Natural killer cell (primary cell): Measurements from ENCODE around the gene GBA2. TPM values are rescaled to one million over a fixed set of nuclear protein-coding genes. Genes with fewer than 3 reads are reported as not detected.

ENCODE experiments used
- ATAC-seq, 3 donors: fragments of 150-1000 bp in 2 of 3; fragments of 200-7000 bp in 1 of 3; cut with Tn5 transposase; 1 replicate in 1 of 3; 2 replicates in 2 of 3; pipeline ENCODE4 v1.10.0; 2021; ENCODE audit warnings: mild to moderate bottlenecking in 2 of 3, moderate library complexity in 2 of 3
- DNase-seq, 2 donors: peaks; one replicate each; pipeline versions ENCODE4 v3.0.0 to v3.0.0-alpha.2; 2013 to 2021; ENCODE audit warnings: mixed read lengths in 1 of 2
- H3K27ac ChIP-seq: one replicate; pipeline ENCODE4 v1.5.1; 2013; ENCODE audit warnings: mild to moderate bottlenecking, low read length
- H3K27me3 ChIP-seq: one replicate; pipeline ENCODE4 v1.6.1; 2013; ENCODE audit warnings: low read length; ENCODE audit not compliant: control insufficient read depth, insufficient read depth
- H3K36me3 ChIP-seq: one replicate; pipeline ENCODE4 v1.6.1; 2013; ENCODE audit warnings: low read length; ENCODE audit not compliant: control insufficient read depth, insufficient read depth
- H3K4me1 ChIP-seq: one replicate; pipeline ENCODE4 v1.6.1; 2013; ENCODE audit warnings: low read length; ENCODE audit not compliant: control insufficient read depth, insufficient read depth
- H3K4me3 ChIP-seq: one replicate; pipeline ENCODE4 v1.5.1; 2013; ENCODE audit warnings: low read length
- H3K9me3 ChIP-seq: one replicate; pipeline ENCODE4 v1.6.1; 2013; ENCODE audit warnings: low read length; ENCODE audit not compliant: control insufficient read depth, insufficient read depth
- H3K27ac Mint-ChIP-seq, 2 donors: one replicate each; pipeline ENCODE4 v1.8.0; 2022; ENCODE audit warnings: mild to moderate bottlenecking in 2 of 2, mixed read lengths in 2 of 2, moderate library complexity in 1 of 2
- H3K27me3 Mint-ChIP-seq, 2 donors: one replicate each; pipeline ENCODE4 v1.8.0; 2022; ENCODE audit warnings: low read depth in 2 of 2, mixed read lengths in 2 of 2
- H3K36me3 Mint-ChIP-seq: one replicate; pipeline ENCODE4 v1.8.0; 2022; ENCODE audit warnings: mixed read lengths
- H3K4me1 Mint-ChIP-seq, 2 donors: one replicate each; pipeline ENCODE4 v1.8.0; 2022; ENCODE audit warnings: mixed read lengths in 2 of 2
- H3K4me3 Mint-ChIP-seq: one replicate; pipeline ENCODE4 v1.8.0; 2022; ENCODE audit warnings: mild to moderate bottlenecking, moderate library complexity, mixed read lengths
- H3K9me3 Mint-ChIP-seq, 2 donors: one replicate each; pipeline ENCODE4 v1.8.0; 2022; ENCODE audit warnings: mixed read lengths in 2 of 2
- WGBS: methylation state at CpG from one replicate; pipeline ENCODE4 v1.1.7; 2013; ENCODE audit warnings: missing lambda C conversion rate; ENCODE audit not compliant: insufficient coverage; 5-methylcytosine and 5-hydroxymethylcytosine counted together
- intact Hi-C: fragments of 100-400 bp; cut with micrococcal nuclease; formaldehyde crosslinking; loops from one replicate; pipeline ENCODE4 v1.14.2; 2022
- total RNA-seq, 4 donors: library from RNA; stranded (reverse); fragments of 120-200 nt in 1 of 4; gene quantifications; one replicate each; pipeline versions ENCODE4 v1.2.3 to v1.2.4, GENCODE V29; 2013 to 2022
- TF ChIP-seq, protein P1 (sequence below): fragments of 200-600 bp; IDR thresholded peaks from one replicate; pipeline ENCODE4 v1.8.0; 2022; ENCODE audit warnings: antibody characterized with exemption

The GBA2 gene
- total RNA-seq, 3 donors from 2014 or later (not counting 1 experiment from before 2014, with no cell fraction given) = 76.4 to 118 (median 101) TPM

GRCh38 chr9:35749515-35750255 is 657 bp upstream of the GBA2 start:
- H3K4me1 ChIP-seq = peaks cover 34% of the 10 kb centered on the region
- DNase-seq = peak in 1 of 2 donors; percentile 69
- intact Hi-C loops = loop anchor here (1.0 to 5.0 kb wide), 2 partner anchors 17 to 147 kb away; partner anchors contain the start of genes CREB3 and TLN1
- H3K36me3 Mint-ChIP-seq = no peaks in the 10 kb centered on the region
- TF ChIP-seq, protein P1, sequence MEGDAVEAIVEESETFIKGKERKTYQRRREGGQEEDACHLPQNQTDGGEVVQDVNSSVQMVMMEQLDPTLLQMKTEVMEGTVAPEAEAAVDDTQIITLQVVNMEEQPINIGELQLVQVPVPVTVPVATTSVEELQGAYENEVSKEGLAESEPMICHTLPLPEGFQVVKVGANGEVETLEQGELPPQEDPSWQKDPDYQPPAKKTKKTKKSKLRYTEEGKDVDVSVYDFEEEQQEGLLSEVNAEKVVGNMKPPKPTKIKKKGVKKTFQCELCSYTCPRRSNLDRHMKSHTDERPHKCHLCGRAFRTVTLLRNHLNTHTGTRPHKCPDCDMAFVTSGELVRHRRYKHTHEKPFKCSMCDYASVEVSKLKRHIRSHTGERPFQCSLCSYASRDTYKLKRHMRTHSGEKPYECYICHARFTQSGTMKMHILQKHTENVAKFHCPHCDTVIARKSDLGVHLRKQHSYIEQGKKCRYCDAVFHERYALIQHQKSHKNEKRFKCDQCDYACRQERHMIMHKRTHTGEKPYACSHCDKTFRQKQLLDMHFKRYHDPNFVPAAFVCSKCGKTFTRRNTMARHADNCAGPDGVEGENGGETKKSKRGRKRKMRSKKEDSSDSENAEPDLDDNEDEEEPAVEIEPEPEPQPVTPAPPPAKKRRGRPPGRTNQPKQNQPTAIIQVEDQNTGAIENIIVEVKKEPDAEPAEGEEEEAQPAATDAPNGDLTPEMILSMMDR = no peak
- H3K9me3 Mint-ChIP-seq = no peaks in the 10 kb centered on the region
- H3K27me3 ChIP-seq = no peaks in the 10 kb centered on the region
- peaks cover 40 to 50% of the 10 kb centered on the region in 2 donors for H3K4me1 Mint-ChIP-seq
- no peaks in the 10 kb centered on the region for H3K27me3 Mint-ChIP-seq
- peaks cover 36% of the 10 kb centered on the region for H3K36me3 ChIP-seq
- H3K4me3 Mint-ChIP-seq = peak overlapping the region; percentile 92
- no peaks in the 10 kb centered on the region for H3K9me3 ChIP-seq
- peak; percentile 27 to 48 (median 33) for ATAC-seq
- 7% methylated on average over 18 of the region's 19 CpGs for WGBS
- peak overlapping the region; percentile 90 to 92 for H3K27ac Mint-ChIP-seq
- H3K27ac ChIP-seq = peak overlapping the region; percentile 79
- peak overlapping the region; percentile 87 for H3K4me3 ChIP-seq

DNA sequence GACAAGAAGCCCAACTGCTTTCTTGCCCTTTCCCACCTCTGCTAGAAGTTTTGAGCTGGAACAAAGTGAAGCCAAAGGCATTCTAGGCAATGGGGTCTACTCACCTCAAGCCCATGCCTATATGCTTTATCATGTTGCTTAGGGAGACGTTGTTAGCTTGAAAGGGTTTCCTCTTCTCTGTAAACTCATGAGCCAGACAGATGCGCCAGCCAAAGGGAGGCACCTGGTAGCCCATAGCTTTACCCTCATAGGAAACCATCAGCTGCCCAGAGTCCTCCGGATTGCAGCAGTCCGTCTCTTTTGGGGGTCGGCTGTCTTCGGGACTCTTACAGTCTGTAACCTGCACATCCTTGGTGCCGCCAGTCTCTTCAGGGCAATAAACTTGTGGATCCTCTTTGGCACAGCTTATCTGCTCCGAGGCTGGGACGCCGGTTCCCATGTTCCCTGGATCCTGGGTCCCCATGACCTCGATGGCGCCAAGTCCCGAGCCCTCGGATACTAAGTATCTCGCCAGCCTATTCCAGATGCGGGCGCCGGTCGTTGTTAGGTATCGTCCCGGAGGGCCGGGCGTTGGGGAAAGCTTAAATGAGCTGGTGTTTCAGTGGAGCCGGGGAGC is 678 bp downstream of the GBA2 start:
- Histone ChIP-seq H3K4me1 (peaks cover 34% of the 10 kb centered on the region), H3K27ac (peak overlapping the region; percentile 63), H3K27me3 (no peaks in the 10 kb centered on the region), H3K4me3 (peak overlapping the region; percentile 87), H3K9me3 (no peaks in the 10 kb centered on the region), H3K36me3 (peaks cover 39% of the 10 kb centered on the region)
- H3K27me3 Mint-ChIP-seq = no peaks in the 10 kb centered on the region
- DNase-seq = peak in 1 of 2 donors; percentile 42
- WGBS = under 1% methylated on average over 24 of the region's 24 CpGs
- H3K36me3 Mint-ChIP-seq = peaks cover 6% of the 10 kb centered on the region
- H3K9me3 Mint-ChIP-seq = no peaks in the 10 kb centered on the region
- TF ChIP-seq, protein P1 = no peak
- H3K4me3 Mint-ChIP-seq = peak overlapping the region; percentile 91
- intact Hi-C loops = loop anchor here (5.0 kb wide), 1 partner anchor 146 kb away; no protein-coding TSS in a partner anchor
- peak in 1 of 3 donors; percentile 22 for ATAC-seq
- H3K27ac Mint-ChIP-seq = peak overlapping the region; percentile 90 to 92
- H3K4me1 Mint-ChIP-seq = peaks cover 44 to 55% of the 10 kb centered on the region in 2 donors

- DNase-seq = no peak
- Mint-ChIP-seq H3K4me1 (peaks cover 61 to 65% of the 10 kb centered on the region in 2 donors), H3K27me3 (no peaks in the 10 kb centered on the region), H3K9me3 (no peaks in the 10 kb centered on the region), H3K27ac (peak overlapping the region in 1 of 2 donors; percentile 92), H3K4me3 (peak overlapping the region; percentile 91), H3K36me3 (peaks cover 9% of the 10 kb centered on the region)
- Histone ChIP-seq H3K27ac (no peak overlapping the region), H3K4me3 (no peak overlapping the region), H3K4me1 (peaks cover 40% of the 10 kb centered on the region), H3K27me3 (no peaks in the 10 kb centered on the region), H3K9me3 (no peaks in the 10 kb centered on the region), H3K36me3 (peaks cover 29% of the 10 kb centered on the region)
- no peak for ATAC-seq
- intact Hi-C loops = loop anchor here (5.0 kb wide), 1 partner anchor 144 kb away; no protein-coding TSS in a partner anchor
- TF ChIP-seq, protein P1 = no peak
- WGBS = 89% methylated on average over 3 of the region's 3 CpGs
Observed at GRCh38 chr9:35746583-35746982, 2.4 kb downstream of the GBA2 start.
